ENCODE data around the gene TBC1D30.

- no peak for TF ChIP-seq CTCF (IDR thresholded peaks at IDR 0.05)
- TF ChIP-seq POLR2A (IDR thresholded peaks at IDR 0.05), result no peak
These were observed at the start of gene TBC1D30 for GRCh38 chr12:64824500-64825142.
